HG02970 (cell line): Measurements from ENCODE around the gene TANC1.

Experiments used
- ATAC-seq: cut with Tn5 transposase; IDR thresholded peaks from one replicate; pipeline ENCODE4 v1.9.1; 2021; ENCODE audit warnings: mild to moderate bottlenecking, moderate library complexity, moderate number of reproducible peaks; ENCODE audit not compliant: unreplicated experiment, low FRiP score

The TANC1 gene

DNA sequence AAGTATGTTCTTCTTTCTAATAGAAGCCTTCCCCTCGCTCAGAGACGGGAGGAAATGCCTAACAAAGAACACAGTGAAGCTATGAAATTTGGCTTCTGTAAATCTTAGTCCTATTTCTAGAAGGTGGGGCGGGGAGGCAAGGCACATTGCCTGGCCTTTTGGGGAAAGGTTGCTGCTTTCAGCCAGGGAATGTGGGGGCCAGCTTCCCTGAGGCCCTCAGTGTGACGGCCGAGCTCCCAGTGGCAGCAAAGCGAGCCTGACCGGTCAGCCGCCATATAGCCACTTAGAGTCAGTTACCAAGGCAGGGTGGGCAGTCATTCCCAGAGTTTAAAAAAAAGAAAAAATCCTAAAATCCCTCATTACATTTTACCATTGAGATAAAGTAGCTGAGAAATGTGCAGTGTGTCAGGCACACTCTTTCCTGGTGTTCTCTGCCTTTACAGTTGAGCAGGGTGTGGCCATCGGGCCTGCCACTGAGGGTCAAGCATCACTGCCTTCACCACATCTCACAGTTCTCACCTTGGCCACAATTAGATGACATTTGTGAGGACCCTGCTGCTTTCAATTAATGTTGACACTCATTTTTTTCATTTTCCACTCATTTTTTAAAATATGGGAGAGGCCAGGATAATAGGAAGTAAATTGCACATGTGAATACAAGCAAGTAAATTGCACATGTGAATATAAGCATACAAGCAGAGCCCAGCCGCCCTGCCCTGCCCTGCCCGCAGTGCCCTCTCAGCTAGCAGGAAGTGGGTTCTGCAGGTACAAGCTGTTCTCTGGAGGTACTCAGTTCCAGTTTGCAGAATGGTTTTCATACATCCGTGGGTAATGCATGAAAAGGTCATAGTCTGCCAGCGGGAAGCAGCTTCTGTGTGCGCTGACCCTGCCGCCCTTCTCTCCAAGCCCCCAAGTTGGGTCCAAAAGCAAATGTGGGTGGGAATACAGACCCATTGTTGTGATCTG is 241.2 kb downstream of the TANC1 start:
- no peak for ATAC-seq

DNA sequence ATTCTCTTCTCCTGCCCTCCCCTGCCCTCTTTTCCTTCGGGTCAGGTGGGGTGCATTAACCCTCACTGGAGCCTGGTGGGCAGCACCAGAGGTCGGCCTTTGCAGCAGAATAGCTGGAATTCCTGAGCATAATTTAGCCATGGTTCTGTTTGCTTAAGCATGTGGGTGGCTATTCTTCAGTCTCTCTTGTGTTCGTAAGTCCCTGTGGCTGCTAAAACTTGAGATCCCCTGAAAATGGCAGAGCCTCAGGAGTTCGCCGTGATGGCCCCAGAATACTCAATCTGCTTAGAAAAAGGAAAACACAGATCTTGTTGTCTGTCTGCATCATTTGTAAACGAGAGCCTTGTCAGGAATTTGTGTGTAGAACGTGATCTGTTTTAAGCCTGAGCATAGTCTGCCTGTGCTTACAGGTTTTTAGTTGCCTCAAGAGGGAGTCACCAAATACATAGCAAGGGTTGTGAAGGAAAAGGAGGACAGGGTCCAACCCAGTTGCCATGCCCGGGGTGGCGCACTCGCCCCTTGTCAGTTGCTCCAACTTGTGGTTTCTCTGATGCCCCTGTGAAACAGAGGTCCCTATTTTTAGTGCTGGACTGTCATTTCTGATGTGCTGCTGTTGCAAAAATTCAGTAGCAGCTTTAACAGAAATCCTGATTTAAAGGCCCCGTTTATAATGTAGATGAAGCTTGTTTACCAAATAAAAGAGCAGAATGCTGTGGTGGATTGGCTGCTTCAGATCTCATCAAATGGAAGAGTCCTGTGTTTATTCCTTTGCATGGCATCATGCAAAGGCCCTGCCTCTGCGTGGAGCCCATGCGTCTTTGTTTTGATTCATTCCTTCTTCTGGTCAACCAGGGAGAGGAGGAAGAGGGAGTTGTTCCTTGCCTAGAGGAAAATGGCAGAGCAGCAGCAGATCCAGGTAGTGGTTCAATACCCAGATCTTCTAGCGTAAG is 243.3 kb downstream of the TANC1 start:
- no peak for ATAC-seq

DNA sequence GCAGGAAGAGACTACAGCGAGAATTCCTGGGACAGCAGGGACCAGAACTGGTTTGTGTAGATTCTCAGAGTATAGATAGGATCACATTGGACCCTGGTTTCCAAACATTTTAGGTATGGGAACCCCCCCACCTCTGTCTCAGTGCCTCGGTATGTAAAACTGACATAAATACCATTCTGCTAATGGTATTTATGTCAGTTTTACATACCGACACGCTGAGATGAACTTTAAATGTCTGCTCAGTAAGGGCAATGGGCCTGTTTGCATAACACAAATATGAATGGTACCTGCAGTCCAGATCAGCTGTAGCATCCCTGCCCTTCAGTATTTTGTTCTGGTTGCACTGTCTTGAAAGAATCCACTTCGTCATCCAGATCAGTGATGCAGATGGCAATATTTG is 244.9 kb downstream of the TANC1 start:
- ATAC-seq, result no peak

DNA sequence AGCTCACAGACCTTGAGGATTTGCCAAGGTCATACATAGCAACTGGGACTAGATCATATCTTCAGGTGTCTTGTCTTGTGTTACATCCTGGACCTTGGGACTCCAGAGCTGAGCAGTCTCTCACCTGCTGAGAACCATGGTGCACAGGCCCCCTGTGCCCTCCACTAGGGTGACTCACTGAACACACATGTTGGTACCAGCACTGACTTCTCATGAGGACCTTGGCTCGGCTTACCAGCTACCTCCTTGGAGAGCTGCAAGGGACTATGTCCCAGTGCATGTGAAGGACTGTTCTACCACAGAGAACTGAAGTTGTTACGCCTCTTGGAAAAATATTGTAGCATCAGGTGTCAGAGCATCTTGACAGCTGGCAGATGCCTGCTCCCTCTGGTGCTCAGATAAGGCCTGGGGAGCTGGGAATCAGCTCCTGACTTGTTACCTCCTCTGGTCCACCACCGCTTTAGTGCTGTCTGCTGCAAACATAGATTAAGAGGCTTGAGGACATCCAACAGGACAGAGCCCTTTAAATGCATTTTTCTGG is 246.0 kb downstream of the TANC1 start:
- ATAC-seq, result no peak

DNA sequence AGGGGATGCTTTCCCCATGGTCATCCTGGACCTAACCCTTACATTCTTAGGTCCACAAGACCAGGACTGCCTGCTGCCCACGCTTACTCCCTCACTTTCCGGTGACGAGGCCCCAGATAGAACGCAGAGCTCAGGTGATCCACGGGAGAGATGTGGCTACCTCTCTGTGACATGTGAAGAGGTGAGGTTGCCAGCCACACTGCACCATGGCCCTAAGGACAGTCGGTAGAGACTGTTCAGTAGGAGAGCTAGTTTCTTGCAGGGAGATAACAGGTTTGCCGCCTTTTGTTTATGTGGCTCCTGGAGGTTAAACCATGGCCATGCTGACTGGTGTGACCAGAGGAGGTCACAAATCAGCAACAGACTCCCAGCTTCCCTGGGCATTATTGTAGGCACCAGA is 246.7 kb downstream of the TANC1 start:
- ATAC-seq, result no peak

DNA sequence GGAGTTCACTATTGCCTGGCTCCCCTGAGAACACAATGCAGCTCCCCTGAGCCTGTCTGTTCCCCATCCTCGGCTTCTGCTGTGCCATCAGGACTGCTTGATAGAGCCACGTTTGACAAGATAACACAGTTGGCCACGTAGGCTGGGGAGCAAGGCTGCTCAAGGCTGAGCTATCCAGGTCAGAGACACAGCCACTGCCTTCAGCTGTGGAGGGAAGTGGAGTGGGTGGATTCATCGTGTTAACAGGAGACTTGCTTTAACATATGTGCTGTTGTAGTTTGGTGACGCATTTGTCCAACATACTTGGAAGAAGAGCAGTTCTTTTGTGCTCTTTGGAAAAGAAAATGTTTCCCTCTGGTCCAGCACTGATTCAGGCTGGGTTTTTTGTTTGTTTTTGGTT is 249.2 kb downstream of the TANC1 start:
- no peak for ATAC-seq

DNA sequence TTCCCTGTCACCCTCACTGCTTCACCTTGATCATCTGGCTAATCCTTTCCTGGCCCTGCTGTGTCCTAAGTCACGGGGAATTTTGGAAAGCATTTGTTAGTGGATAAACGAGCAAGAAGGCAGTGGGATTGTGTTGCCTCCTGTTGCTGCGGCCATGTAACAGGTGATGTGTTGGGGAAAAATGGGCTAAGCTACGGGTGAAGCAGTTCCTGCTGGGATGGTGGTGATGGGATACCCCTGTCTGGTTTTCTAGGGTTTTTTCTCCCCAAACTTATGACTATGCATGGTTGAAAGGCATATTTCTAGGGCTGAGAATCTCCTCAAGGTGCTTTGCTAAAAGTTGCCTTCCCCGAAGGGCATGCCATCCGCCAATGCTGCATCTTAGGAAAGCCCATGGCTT is 249.9 kb downstream of the TANC1 start:
- no peak for ATAC-seq

DNA sequence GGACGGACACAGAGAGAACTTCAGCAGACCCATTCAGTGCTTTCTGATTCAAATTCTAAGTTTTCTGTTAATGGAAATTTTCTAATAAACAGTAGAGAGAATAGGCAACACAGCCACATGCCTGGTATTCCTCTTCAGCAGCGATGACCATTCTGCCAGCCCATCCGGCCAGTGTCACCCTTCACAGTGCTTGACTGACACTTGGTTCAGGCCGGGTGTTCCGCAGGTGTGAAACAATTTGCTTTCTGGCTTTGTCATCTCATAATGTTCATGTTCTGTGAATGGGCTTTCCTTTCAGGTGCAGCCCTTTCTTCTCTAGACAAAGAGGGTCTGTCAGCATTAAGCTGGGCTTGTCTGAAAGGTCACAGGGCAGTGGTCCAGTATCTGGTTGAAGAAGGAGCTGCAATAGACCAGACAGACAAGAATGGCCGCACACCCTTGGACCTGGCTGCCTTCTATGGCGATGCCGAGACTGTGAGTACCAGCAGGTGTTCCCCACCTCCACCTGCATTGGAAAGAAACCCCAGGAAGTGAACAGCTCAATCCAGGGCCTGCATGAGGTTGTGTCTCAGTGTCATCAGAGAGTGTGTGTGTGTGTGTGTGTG is 251.1 kb downstream of the TANC1 start:
- ATAC-seq, result no peak

DNA sequence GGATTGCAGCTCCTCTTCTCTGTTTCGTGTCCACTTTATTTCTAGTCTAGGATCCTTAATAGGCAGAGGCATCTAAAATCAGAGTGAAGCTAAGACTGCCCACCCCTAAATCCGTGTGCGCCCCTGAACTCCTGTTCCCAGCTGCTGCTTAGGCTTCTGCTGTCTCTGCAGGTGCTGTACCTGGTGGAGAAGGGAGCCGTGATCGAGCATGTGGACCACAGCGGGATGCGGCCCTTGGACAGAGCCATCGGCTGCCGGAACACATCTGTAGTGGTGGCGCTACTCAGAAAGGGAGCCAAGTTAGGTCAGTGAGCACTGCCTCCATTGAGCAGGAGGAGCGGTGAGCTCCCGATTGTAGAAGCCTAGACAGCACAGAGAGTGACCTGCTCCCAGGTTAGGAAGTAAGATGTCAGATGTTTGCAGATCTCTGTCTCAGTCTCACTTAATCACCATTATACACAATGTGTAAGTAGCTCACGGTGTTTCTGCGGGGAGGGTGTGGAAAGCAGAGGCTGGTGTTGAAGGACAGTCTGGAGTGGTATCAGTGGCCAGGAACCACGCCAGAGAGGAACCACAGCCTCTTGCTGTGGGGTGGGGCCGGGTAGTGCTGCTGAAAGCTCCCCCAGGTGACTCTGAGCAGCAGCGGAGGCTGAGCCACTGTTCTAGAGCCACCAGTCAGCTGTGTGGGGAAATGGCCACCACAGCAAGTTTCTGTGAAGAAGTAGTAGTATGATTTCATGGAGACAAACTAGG is 255.8 kb downstream of the TANC1 start:
- ATAC-seq, result no peak

DNA sequence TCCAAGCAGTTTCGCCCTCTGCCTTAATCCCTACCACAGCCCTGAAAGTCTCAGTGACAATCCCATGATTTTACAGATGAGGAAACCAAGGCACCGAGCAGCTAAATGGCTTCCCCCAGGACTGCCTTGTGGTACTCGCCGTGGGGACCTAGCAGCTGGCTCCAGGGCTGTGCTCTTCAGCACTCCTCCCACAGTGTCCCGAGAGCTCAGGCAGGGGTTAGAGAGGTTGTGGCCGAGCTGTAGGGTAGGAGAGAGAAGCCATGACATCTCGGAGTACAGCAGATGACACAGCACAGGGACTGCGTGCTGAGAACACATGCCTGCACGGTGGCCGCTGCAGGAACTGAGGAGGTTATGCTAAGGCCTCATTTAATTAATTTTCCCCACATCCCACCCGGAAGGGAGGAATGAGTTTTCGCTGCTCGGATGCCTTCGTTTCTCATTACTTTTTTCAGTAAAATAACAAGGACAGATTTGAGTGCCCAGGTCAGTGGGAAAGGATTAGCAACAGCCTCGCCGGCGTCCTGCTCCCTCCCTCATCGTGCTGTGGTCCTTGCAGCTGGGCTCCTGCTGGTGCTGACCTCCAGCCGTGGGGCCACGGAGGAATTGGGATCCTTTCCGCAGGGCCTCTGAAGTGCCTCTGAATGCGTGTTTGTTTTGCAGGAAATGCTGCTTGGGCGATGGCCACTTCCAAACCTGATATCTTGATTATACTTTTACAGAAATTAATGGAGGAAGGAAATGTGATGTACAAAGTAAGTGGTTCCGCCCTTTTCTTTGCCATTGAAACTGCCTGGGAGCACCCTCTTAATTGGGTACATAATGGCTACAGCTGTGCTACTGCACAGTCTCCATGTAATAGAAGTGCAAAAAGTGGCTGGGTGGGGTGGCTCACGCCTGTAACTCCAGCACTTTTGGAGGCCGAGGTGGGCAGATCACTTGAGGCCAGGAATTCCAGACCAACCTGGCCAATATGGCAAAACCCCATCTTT is 256.9 kb downstream of the TANC1 start:
- ATAC-seq, result no peak

DNA sequence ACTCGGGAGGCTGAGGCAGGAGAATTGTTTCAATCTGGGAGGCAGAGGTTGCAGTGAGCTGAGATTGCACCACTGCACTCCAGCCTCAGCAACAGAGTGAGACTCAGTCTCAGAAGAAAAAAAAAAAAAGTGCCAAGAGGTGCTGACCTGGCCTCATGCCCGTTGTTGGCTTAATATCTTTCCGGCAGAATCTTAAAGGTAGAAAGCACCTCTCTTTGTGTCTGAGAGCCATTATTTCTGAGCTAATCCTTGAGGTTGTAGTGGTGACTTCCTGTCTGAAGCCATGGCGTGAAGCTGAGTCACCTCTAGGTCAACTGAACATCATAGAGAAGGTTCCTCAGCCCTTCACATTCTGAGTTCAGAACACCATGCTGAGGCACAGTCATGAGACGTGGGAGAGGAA is 257.6 kb downstream of the TANC1 start:
- ATAC-seq, result no peak

DNA sequence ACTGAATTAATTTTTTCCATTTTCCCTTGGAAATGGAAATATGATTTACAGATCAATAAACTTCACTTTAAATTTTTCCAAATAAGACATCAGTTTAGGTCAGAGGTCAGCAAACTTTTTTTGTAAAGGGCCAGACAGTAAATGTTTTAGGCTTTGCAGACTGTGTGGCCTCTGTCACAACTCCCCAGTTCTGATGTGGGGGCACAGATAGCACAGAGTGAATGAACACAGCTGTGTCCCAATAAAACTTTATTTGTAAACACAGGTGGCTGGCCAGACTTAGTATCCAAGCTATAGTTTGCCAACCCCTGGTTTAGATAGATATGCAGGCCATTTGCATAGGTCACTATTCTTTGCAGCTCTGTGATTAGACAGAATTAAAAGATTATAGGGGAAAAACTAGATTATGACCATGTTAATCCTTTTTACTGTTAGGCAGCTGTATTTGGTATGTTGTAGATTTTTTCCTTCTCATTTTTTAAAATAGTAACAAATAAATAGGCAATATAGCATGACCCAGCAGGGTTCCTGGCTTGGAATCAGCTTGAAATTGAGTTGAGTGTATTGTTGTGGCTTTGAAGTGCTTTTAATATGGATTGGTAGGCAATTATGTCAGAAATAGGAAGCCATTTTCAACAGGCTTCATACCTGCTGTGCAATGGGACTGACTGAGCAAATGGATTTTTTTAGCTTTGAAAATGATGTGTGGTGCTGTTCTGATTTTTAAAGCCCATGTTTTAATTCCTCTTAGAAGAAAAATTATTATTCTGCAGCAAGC is 258.4 kb downstream of the TANC1 start:
- ATAC-seq, result no peak

DNA sequence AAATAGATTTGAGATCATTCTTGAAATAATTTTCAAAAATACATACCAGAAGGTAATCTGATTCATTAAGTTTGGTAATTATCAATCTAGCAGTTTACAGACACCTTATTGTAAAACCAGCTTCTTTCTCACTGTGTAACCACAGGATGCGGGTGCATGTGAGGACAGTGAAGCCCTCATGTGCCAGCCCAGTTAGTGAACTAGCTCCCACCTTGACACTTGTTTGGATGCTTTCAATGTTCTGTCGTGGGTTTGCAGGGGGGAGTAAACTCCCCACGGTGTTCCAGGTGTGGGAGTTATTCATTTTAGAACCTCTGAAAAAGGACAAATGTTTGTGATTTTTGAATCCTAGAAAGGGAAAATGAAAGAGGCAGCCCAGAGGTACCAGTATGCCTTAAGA is 259.0 kb downstream of the TANC1 start:
- ATAC-seq, result no peak

DNA sequence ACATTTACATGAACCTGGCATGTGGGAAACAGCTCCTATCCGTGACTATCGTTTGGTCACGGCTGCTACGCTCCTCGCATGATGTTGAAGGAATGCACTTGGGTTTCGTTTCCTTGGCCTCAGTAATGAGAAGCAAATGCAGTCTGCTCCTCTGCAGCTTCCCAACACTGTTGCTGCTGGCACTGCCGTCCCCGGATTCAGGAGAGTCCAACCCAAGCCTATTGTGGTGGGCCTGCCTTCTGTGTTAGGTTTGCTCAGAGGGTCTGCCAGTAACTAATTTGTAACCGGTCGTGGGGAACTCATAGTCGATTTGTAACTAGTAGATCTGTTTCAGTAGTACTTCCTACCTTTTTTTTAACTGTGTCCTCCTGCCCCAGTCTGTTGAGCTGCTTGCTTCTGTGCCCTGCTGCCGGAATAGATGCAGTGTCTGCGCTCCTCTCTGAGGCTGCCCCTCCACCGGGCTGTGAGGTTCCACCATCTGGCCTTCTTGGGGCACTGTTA is 259.7 kb downstream of the TANC1 start:
- no peak for ATAC-seq

DNA sequence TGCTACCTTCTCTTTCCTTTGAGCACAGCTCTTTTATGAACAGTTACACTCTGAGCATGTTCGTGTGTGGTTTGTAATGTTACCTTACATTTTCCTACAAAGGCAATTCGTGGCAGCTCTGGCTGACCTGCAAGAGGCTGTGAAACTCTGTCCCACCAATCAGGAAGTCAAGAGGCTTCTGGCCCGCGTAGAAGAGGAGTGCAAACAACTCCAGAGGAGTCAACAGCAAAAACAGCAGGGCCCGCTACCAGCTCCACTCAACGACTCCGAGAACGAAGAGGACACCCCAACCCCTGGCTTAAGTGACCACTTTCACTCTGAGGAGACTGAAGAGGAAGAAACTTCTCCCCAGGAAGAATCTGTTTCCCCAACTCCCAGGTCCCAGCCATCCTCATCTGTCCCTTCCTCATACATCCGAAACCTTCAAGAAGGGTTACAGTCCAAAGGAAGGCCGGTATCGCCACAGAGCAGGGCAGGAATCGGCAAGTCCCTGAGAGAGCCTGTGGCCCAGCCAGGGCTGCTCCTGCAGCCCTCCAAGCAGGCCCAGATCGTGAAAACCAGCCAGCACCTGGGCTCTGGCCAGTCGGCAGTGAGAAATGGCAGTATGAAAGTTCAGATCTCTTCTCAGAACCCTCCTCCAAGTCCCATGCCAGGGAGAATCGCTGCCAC is 261.2 kb downstream of the TANC1 start:
- ATAC-seq, result no peak

DNA sequence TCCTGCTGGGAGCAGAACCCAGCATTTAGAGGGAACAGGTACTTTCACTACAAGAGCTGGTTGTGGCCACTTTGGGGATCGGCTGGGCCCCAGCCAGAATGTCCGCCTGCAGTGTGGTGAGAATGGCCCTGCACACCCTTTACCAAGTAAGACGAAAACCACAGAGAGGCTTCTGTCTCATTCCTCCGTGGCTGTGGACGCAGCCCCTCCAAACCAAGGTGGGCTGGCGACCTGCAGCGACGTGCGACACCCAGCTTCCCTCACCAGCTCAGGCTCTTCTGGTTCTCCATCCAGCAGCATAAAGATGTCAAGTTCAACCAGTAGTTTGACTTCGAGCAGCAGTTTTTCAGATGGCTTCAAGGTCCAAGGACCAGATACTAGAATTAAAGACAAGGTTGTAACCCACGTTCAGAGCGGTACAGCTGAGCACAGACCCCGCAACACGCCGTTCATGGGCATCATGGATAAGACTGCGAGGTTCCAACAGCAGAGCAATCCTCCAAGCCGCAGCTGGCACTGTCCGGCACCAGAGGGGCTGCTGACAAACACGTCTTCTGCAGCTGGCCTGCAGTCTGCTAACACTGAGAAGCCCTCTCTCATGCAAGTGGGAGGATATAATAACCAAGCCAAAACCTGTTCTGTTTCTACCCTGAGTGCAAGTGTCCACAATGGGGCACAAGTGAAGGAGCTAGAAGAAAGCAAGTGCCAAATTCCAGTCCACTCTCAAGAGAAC is 261.9 kb downstream of the TANC1 start:
- ATAC-seq, result no peak
